Panc1 (cell line): ENCODE measurements around the gene F2R. TPM values are rescaled to one million over a fixed set of nuclear protein-coding genes. Genes with fewer than 3 reads are reported as not detected.

Source experiments
- ATAC-seq: fragments of 200-7000 bp; cut with Tn5 transposase; 2 replicates; pipeline ENCODE4 v1.9.1; 2020; ENCODE audit warnings: mild to moderate bottlenecking, moderate library complexity
- BruUV-seq: library from RNA; stranded (reverse); fragments of 400-500 nt; replicated peaks from 2 replicates; lab custom pipeline; 2021; lab: Mats Ljungman, UMichigan
- CTCF ChIA-PET: fragments of 300-600 bp; sonication (Branson Sonifier 250); formaldehyde crosslinking; loops from one replicate; lab custom pipeline; 2022; ENCODE audit warnings: antibody characterized with exemption; lab: Charles Lee
- POLR2A ChIA-PET: fragments of 300-600 bp; sonication (Branson Sonifier 250); formaldehyde crosslinking; loops from one replicate; lab custom pipeline; 2022; ENCODE audit warnings: antibody characterized with exemption; lab: Charles Lee
- DNase-seq: peaks from one replicate; pipeline ENCODE4 v3.0.0-alpha.2; 2010; ENCODE audit warnings: low read depth, low spot score
- H3K27ac ChIP-seq: 2 replicates; pipeline ENCODE4 v1.5.1; 2011; ENCODE audit warnings: mild to moderate bottlenecking, low read length, inconsistent platforms
- H3K27me3 ChIP-seq: fragments of 200-500 bp; sonication (Bioruptor generic); 2 replicates; pipeline ENCODE4 v1.6.0; 2014; ENCODE audit warnings: low read length, inconsistent platforms; ENCODE audit not compliant: control insufficient read depth, insufficient read depth
- H3K36me3 ChIP-seq: fragments of 200-500 bp; sonication (Bioruptor generic); 2 replicates; pipeline ENCODE4 v1.5.1; 2014; ENCODE audit warnings: inconsistent platforms, mild to moderate bottlenecking, low read length, moderate library complexity; ENCODE audit not compliant: control insufficient read depth, insufficient read depth
- H3K4me1 ChIP-seq: 2 replicates; pipeline ENCODE4 v1.5.1; 2011; ENCODE audit warnings: inconsistent platforms, mild to moderate bottlenecking, low read length, moderate library complexity; ENCODE audit not compliant: control insufficient read depth, insufficient read depth
- H3K4me3 ChIP-seq, 2 experiments: 2 replicates each; pipeline ENCODE4 v1.5.1; 2011 to 2012; ENCODE audit warnings: low read depth in 2 of 2, low read length in 2 of 2, mild to moderate bottlenecking in 2 of 2, inconsistent platforms in 1 of 2, moderate library complexity in 1 of 2
- H3K9me3 ChIP-seq: fragments of 200-500 bp; sonication (Bioruptor generic); 2 replicates; pipeline ENCODE4 v1.5.1; 2014; ENCODE audit warnings: low read depth, mild to moderate bottlenecking, inconsistent platforms, low read length, moderate library complexity; ENCODE audit not compliant: control insufficient read depth, insufficient read depth
- POLR2AphosphoS5 ChIP-seq: IDR thresholded peaks from 2 replicates; pipeline ENCODE4 v1.6.1; 2012; ENCODE audit warnings: mild to moderate bottlenecking, low read depth, low read length, moderate library complexity
- SIN3A ChIP-seq: IDR thresholded peaks from 2 replicates; pipeline ENCODE4 v1.6.1; 2012; ENCODE audit warnings: low read depth, mild to moderate bottlenecking, low read length, moderate library complexity, borderline replicate concordance; ENCODE audit not compliant: insufficient read depth
- TCF7L2 ChIP-seq: IDR thresholded peaks from 2 replicates; pipeline ENCODE4 v1.6.1; 2011; ENCODE audit warnings: mild to moderate bottlenecking, low read depth, low read length, inconsistent platforms
- in situ Hi-C: cut with HindIII; loops from 2 replicates; pipeline ENCODE4 v1.10.0; 2016; ENCODE audit warnings: low sequenced_read_pairs, low pct_unique_long_range_greater_than_20kb
- intact Hi-C: fragments of 100-400 bp; cut with micrococcal nuclease; formaldehyde crosslinking; loops from one replicate; pipeline ENCODE4 v1.10.0; 2022; ENCODE audit not compliant: unreplicated experiment
- total RNA-seq: library from RNA; stranded (reverse); gene quantifications from one replicate; pipeline ENCODE4 v1.2.1, GENCODE V29; 2021; ENCODE audit not compliant: unreplicated experiment
- TF ChIP-seq, protein P1 (sequence below): fragments of 450-650 bp; IDR thresholded peaks from 2 replicates; pipeline ENCODE4 v1.5.1; 2017; ENCODE audit warnings: mild to moderate bottlenecking
- TF ChIP-seq, protein P2 (sequence below), 2 experiments: IDR thresholded peaks; 2 replicates each; pipeline ENCODE4 v1.6.1; 2011 to 2012; ENCODE audit warnings: low read depth in 2 of 2, control low read depth in 1 of 2, low read length in 1 of 2, mild to moderate bottlenecking in 1 of 2, moderate library complexity in 1 of 2; ENCODE audit not compliant: insufficient read depth in 1 of 2

Gene F2R
- total RNA-seq, 1 experiment from 2014 or later: 26.0 TPM

DNA sequence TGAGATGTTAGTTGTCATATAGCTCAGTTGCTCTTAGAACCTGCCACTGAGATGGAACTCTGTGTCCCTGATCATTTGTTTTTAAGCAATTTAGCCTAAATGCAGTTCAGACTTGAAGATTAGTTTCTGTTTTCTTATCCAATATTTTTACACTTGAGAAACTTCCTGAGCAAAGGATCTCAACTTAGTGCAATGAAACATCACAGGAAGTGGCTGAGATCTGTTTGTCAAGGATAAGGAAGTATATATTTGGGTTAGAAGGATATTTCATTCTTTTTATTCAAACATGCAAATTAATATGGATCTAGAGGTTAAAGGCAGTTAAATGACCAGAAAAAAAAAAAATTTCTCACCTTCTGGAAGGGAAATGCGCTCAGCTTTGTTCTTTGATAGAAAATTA is 19.7 kb upstream of the F2R start:
- H3K9me3 ChIP-seq: no peaks in the 10 kb centered on the region
- in situ Hi-C loops (no loop called here), intact Hi-C loops (no loop called here)
- TF ChIP-seq TCF7L2: no peak
- TF ChIP-seq, protein P1, sequence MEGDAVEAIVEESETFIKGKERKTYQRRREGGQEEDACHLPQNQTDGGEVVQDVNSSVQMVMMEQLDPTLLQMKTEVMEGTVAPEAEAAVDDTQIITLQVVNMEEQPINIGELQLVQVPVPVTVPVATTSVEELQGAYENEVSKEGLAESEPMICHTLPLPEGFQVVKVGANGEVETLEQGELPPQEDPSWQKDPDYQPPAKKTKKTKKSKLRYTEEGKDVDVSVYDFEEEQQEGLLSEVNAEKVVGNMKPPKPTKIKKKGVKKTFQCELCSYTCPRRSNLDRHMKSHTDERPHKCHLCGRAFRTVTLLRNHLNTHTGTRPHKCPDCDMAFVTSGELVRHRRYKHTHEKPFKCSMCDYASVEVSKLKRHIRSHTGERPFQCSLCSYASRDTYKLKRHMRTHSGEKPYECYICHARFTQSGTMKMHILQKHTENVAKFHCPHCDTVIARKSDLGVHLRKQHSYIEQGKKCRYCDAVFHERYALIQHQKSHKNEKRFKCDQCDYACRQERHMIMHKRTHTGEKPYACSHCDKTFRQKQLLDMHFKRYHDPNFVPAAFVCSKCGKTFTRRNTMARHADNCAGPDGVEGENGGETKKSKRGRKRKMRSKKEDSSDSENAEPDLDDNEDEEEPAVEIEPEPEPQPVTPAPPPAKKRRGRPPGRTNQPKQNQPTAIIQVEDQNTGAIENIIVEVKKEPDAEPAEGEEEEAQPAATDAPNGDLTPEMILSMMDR: no peak
- TF ChIP-seq, protein P2, sequence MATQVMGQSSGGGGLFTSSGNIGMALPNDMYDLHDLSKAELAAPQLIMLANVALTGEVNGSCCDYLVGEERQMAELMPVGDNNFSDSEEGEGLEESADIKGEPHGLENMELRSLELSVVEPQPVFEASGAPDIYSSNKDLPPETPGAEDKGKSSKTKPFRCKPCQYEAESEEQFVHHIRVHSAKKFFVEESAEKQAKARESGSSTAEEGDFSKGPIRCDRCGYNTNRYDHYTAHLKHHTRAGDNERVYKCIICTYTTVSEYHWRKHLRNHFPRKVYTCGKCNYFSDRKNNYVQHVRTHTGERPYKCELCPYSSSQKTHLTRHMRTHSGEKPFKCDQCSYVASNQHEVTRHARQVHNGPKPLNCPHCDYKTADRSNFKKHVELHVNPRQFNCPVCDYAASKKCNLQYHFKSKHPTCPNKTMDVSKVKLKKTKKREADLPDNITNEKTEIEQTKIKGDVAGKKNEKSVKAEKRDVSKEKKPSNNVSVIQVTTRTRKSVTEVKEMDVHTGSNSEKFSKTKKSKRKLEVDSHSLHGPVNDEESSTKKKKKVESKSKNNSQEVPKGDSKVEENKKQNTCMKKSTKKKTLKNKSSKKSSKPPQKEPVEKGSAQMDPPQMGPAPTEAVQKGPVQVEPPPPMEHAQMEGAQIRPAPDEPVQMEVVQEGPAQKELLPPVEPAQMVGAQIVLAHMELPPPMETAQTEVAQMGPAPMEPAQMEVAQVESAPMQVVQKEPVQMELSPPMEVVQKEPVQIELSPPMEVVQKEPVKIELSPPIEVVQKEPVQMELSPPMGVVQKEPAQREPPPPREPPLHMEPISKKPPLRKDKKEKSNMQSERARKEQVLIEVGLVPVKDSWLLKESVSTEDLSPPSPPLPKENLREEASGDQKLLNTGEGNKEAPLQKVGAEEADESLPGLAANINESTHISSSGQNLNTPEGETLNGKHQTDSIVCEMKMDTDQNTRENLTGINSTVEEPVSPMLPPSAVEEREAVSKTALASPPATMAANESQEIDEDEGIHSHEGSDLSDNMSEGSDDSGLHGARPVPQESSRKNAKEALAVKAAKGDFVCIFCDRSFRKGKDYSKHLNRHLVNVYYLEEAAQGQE (IDR thresholded peaks at IDR 0.05; ENCODE audit: insufficient read depth in 1 of 2, low read depth in 2 of 2, low read length in 1 of 2): no peak
- TF ChIP-seq POLR2AphosphoS5: no peak
- TF ChIP-seq SIN3A: no peak
- no peak for ATAC-seq
- no peaks in the 10 kb centered on the region for H3K36me3 ChIP-seq
- peaks cover 3% of the 10 kb centered on the region; the same call in 1 of the 2 replicates for H3K4me1 ChIP-seq
- BruUV-seq: no TSS peak
- DNase-seq: no peak
- CTCF ChIA-PET: no interaction called here
- no peak overlapping the region for H3K4me3 ChIP-seq
- H3K27me3 ChIP-seq: no peaks in the 10 kb centered on the region
- POLR2A ChIA-PET: no interaction called here
- no peak overlapping the region for H3K27ac ChIP-seq

DNA sequence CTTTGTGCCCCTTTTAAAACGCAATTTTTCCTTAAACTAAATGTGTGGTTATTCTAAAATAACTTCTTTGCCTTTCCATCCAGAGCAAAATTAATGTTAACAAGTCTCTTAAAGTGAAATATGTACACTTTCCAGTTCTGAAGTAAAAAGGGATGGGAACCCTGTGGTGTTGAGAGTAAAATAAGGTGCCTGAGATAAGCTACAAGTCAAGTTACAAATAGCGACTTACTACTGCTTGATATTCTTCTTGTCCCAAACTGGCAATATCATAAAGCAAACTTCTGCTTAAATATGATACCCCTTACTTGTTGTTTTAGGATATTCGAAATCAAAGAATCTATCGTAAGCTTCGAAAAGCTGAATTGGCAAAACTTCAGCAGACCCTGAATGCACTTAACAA is 18.3 kb upstream of the F2R start:
- Histone ChIP-seq H3K27ac (no peak overlapping the region), H3K9me3 (no peaks in the 10 kb centered on the region), H3K4me3 (no peak overlapping the region), H3K36me3 (no peaks in the 10 kb centered on the region), H3K4me1 (no peaks in the 10 kb centered on the region), H3K27me3 (no peaks in the 10 kb centered on the region)
- BruUV-seq: no TSS peak
- POLR2A ChIA-PET: no interaction called here
- in situ Hi-C loops (no loop called here), intact Hi-C loops (no loop called here)
- CTCF ChIA-PET: no interaction called here
- ATAC-seq (no peak), DNase-seq (no peak)
- TF ChIP-seq SIN3A (no peak), TCF7L2 (no peak), POLR2AphosphoS5 (no peak)
- TF ChIP-seq, protein P2 (IDR thresholded peaks at IDR 0.05; ENCODE audit: insufficient read depth in 1 of 2, low read depth in 2 of 2, low read length in 1 of 2): no peak
- TF ChIP-seq, protein P1: no peak
